Epidermal melanocyte (primary cell): ENCODE measurements around the gene ACE2.

Experiments
- DNase-seq: peaks from one replicate; pipeline ENCODE4 v3.0.0; 2011; ENCODE audit warnings: low spot score; ENCODE audit not compliant: insufficient read length

The ACE2 gene

DNA sequence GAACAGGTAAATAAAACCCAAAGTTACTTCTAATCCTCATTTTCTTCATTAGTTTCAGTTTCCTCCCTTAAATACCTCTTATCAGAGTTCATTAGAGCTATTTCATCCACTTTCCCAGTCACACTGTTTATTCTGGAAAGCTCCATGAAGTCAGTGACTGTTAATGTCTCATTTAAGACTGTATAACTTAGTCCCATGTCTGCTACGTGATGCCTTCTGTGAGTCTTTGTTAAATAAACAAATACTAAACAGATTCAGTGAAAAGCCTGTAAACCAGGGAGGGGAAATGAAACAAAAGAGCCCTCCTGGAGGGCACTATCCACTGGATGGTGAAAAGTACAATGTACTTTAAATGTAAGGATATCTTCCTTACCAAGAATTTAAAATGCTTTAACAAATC lies 24.7 kb downstream of the ACE2 start:
- no peak for DNase-seq

DNA sequence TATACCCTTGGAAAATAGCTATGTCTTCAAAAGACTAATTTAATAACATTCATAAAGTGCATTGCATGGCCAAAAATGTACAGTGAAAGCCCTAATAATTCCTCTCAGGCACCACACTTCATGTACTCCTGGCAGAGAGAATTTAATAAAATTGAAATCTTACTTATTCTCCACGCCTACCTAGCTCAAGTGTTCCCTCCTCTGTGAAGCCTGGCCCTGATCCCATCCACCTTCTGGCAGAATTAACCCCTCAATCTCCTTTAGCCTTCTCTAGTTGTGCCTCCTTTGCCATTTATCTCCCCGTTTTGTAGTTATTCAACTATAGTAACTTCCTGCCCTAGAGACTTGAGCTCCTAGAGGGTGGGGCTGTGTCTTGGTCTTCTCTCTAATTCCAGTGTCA lies 26.7 kb downstream of the ACE2 start:
- DNase-seq: no peak

DNA sequence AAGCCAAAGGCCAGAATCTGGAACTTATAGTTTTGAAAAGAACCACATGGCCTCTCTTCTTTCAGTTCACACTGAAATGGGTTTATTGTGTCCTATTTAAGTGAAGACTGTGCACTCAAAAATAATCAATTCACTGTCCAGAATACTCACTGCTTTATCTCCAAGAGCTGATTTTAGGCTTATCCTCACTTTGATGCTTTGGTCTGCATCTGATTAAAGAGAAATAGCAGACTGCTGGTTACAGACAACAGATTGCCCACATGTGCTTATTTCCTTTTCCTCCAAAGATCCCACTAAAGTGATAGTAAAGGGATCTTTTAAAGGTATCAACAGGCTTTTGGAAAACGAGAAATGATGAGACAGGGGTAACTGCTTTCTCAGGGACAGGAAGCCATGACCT lies 30.6 kb downstream of the ACE2 start:
- DNase-seq: no peak

DNA sequence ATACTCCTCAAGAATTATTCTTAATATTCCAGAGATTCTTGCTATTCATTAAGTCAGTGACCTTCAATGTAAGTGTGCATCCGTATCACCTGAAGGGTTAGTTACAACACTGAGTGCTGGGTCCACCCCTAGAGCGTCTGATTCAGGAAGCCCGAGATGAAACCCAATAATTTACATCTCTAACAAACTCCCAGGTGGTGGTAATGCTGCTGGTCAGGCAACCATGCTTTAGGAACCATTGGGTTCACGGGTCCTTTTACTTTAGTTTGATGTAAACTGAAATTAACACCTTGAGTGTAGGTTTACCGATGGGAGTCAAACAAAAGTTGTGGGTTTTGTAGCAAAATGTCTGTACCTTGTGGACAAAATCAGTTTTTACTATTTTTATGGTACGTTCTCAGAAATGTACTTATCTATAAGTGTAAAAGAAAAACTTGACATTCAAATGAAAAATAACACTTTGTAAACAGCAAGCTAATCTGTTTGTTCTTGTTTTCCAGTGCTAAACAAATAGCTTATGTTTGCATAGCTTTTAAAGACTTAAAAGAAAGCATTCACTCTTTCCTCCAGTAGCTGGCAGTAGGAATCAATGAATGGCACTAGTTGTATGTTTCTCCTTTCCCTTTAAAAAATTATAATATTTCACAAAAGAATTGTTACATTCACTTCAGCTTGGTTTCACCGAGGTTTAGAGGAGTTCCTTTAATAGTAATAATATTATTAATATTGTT lies 32.7 kb downstream of the ACE2 start:
- DNase-seq: no peak

DNA sequence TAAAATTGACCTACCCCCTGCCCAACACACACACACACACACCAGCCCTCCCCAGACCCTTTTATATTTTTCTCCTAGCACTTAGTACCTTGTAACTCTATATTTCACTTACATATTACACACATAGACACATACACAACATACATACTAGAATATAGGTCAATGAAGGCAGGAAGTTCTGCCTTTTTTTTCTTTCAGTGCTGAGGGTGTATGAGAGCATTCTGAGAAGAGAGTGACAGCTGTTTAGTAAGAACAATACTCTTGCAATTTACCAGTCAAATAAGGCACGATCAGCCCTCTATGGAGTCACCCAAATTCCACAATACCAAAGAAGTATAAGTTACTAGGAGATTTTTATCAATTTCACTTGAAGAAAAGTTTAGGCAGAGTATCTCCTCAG lies 33.5 kb downstream of the ACE2 start:
- DNase-seq: no peak

DNA sequence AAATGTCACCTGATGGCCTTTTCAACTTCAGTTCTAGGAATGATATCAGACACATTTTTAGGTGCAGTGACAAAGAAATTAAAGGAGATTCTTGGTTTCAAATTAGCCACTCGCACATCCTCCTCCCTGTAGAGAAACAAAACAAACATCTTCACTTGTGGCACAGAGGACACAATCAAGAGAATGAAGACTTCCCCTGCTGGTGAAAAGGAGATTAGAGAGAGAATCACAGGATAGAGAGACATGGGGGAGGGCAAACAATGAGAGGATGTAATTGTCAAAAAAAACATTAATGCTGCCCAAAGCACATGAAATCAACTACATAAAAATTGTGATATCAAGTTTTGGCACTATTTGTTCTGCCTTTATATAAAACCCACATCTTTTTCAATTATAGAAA lies 34.5 kb downstream of the ACE2 start:
- no peak for DNase-seq

DNA sequence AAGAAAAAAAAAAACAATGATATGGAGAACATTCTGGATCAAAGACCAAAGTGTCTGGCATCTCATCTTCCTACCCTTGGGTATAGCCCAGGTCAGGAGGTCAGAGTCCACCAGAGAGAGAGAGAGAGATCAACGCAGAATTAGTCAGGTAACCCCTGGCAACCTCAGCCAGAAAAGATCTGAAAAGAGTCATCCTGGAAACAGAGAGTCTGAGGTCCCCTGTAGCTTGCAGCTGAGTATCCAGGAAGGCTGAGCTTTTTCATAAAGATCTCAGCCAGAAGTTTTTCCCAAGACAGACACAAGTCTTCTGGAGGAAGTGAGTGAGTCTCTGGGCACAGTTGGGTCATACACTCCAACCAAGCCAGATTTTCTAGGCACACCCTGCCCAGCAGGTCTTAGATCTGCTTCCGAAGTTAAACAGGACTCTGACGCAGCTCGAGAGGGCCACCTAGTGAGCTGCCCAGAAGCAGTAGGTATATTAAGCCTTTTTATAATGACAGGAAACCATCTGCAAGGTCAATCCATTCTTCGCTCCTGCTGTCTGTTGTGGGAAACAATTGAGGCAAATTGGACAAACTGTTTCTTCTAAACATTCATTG lies 35.7 kb downstream of the ACE2 start:
- peak; percentile 19 for DNase-seq

DNA sequence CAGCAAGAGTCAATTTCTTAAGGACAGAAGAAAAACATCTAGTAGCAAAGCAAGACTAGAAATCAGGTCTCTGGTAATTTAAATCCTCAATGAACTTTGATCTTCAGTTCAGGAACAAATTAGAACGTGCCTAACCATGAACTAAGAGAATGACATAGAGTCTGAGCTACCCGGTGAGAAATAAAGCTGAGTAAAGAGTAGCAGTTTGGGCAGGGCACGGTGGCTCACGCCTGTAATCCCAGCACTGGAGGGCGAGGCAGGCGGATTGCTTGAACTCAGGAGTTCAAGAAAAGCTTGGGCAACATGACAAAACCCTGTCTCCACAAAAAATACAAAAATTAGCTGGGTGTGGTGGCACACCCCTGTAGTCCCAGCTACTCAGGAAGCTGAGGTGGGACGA lies 37.7 kb downstream of the ACE2 start:
- DNase-seq: no peak

DNA sequence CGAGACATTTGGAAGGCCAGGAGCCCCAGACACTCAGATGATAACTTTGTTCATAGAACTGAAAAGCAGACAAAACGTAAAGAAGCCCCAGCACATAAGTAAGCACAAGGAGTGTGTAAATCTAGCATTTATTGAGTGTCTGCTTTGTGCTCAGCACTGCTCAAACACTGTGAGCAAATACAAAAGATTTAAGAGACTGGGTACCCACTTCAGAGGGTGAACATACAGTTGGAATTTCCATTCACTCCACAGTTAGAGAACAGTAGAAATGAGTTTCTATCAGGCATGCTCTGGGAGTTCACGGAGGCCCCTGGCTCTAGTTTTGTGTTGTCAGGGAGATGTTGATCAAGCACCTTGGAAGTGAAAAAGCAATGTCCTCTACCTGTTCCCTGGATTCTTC lies 39.8 kb downstream of the ACE2 start:
- DNase-seq: no peak

DNA sequence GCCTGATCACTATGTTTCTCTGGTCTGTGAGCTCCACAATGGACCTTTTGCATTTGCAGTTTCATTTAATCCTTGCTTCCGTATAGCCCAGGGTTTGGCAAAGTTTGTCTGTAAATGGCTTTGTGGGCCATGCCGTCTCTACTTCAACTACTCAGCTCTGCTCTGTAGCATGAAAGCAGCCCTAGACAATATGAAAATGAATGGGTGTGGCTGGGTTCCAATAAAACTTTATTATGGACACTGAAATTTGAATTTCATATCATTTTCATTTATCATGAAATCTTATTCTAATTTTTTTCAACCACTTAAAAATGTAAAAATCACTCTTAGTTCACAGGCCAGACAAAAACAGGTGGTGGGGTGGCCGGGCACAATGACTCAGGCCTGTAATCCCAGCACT lies 41.5 kb downstream of the ACE2 start:
- no peak for DNase-seq

DNA sequence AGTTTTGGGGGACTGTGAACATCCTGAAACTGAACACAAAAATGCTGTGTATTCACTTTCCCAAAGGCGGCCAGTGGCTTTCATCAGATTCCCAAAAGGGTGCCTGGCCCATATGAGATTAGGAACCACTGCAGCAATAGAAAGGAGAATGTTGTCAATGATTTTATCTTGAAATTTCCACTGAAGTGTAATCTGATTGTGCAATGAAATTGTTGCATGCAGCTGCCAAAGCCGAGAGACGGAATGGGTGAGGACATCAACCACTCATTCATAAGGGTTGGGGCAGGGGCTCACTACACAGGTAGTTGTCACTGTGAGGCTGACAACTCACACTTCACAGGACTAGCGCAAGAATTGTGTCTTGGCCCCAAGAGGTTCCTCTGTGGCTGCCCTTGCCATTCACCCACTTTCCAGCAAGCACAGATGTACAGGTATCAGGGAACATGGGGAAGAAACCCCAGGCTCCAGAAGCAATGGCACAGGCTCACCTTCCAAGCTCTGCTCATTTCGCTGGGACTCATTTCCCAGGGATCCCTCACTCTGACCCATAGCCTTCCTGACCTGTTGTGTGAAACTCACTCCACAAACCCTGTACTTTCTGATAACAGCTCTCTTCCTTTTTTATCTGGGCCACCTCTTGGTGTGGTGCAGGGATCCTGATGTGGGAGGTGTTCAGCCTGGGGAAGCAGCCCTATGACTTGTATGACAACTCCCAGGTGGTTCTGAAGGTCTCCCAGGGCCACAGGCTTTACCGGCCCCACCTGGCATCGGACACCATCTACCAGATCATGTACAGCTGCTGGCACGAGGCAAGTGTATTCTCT lies 51.4 kb downstream of the ACE2 start:
- no peak for DNase-seq

DNA sequence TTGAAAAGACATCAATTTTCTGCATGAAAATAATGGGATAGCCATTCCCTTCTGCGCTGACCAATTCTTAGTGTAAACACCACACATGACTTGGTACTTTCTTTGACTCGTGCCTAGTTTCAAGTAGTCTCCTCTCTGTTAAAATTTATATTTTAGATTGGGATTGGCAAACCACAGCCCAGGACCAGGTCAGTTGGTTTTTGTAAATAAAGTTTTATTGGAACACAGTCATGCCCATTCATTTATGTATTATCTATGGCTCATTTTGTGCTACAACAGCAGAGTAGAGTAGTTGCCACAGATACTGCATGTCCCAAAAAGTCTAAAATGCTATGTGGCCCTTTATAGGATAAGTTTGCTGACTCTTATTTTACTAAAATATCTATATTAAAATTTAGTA lies 53.4 kb downstream of the ACE2 start:
- no peak for DNase-seq

DNA sequence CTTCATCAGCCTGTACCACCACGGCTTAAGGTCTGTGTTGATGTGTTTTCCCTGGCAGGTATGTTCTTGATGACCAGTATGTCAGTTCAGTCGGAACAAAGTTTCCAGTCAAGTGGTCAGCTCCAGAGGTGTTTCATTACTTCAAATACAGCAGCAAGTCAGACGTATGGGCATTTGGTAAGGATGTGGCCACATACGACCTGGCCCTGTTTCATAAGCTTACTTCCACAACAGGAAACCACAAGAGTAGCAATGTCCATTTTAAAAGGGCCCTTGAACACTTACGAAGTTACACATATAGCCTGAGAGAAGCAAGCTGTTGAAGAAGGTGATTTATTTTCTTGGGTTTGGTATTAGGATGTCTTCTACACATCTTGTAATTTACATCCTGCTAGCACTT lies 54.0 kb downstream of the ACE2 start:
- DNase-seq: no peak

DNA sequence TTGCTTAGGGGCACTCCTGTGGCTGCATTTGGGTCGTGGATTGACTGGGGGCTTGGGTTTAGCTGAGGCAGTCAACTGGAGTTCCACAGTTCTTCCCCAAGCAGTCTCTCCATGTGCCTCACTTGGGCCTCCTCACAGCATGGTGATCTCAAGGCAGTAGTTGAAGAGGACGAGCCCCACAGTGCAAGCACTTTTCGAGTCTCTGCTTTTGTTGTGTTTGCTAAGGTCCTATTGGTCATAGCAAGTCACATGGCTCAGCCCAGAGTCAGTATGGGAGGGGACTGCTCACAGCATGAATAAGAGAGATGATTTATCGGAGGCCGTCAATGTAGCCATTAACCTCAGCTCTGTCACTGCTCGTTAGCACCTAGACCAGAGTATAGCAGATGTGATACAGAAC lies 70.4 kb downstream of the ACE2 start:
- no peak for DNase-seq

DNA sequence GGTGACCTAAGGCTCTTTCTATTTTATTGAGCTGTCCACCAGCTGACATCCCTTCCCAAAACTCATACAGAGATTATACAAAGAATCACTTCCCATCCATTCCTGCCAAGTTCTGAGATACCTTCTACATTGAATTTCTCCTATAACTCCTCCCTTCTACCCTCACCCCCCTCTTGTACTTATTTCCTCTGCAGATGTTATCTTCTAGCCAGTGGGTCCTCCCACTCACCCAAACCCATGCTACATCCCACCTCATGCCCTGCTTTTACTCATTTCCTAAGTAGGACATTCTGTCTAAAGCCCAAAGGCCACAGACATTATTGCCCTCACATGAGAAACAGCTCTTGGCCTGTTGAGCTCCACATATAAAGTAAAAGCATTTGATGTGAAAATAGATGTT lies 71.6 kb downstream of the ACE2 start:
- DNase-seq: no peak

DNA sequence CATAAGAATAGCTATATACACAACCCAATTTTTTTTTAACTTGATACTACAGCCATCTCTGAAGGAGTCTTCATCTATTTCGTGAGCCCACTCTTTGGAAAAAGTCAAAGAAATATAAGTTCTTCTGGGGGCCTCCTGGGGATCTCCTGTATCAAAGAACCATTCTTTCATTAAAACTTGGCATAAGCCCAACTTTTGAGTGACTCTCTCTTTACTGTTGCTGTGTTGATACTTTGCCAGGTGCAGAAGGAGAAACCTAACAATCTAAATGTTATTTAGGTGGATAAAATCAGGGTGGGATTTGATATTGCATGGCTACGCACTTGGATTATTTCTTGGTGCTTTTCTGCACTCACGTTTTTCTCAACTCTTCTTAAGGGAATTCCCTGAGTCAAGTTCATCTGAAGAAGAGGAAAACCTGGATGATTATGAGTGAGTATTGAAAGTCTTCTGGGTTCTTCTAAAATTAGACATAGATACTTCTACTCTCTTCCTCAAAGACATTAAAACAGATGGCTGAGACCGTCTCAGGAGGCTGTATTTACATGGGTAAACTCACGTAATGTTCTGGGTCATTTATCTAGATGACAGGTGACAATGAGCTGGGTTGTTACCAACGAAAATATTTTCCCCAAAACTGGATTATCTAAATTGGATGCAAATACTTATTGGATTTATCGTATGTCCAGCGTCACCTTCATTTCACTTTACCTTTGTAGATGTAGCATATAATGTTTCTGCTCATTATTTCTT lies 74.9 kb downstream of the ACE2 start:
- DNase-seq: no peak

DNA sequence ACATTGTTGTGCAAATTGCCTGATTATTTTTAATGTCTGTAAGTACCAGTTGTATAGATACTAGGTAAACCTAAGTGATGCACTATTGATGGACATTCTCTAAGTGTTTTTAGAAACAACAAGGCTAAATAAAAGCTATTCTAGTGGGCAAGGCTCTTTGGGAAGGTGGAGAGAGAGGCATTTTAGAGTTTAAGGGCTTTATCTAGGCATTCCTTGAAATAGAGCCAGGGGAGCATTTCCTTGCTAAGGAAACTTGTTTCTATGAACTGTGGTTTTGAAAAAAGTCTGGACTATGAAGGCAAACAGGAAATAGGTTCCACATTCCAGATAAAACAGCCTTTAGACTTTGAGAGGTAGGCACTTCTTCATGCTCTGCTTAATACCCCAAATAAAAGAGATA lies 76.3 kb downstream of the ACE2 start:
- no peak for DNase-seq

DNA sequence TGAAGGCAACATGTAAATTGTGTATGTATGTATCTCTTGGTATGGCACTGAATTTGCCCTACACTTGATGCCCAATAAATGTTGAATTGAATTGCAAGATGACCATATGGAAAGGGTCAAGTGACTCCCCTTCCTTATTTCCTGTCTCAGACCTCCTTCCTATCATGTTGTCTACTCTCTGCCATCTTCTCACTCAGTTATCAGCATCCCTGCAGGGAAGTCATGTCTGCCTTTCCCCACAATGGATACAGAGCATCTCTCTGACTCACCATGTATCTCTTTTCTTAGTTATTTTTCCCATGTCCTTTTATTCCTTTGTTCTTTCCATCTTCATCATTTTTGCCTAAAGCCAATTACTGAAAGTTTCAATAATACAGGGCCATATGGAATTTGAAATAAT lies 77.7 kb downstream of the ACE2 start:
- DNase-seq: no peak

DNA sequence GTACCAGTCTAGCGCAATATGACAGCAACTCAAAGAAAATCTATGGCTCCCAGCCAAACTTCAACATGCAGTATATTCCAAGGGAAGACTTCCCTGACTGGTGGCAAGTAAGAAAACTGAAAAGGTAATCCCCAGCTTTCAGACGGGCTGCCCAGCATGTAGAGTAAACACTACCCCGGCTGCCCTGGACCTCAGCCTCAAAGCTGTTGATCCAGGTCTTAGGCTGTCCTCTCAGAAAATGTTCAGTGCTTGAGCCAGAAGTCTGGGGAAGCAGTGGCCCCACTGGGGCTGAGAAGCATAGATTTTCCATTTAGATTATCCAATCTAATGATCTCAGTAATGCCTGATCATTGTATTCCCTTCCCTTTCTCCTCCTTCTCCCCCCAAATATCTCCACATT lies 78.3 kb downstream of the ACE2 start:
- no peak for DNase-seq

DNA sequence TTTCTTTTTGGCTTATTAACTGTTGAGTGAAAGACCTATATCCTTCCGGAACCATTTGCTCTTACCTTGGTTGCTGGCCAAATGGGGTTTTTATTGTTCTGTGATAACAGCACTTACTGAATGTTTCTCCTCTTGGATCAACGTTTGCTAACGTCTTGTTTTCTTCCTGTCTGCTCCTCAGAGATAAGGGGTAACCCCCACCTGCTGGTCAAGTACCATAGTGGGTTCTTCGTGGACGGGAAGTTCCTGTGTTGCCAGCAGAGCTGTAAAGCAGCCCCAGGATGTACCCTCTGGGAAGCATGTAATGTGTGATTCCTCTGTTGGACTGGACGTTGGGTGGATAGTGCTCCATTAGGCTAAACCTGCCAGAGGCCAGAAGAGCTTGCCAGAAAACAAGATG lies 84.8 kb downstream of the ACE2 start:
- no peak for DNase-seq

DNA sequence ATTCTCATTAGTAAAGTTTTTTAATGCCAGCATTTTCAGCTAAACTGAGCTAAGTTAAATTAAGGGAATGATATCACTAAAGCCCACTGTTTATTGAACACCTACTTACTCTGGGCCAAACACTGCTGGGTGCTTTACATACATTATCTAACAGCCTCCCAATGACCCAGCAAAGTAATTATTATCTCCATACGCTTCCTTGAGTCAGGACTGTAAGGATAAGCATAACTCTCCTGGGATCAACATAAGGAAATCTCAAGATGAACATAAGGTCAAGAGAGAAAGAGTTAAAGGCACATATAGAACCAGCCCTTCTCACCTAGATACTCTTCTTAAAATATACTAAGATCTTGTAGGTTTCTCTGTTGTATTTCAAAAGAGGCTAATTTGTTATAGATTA lies 86.5 kb downstream of the ACE2 start:
- no peak for DNase-seq

DNA sequence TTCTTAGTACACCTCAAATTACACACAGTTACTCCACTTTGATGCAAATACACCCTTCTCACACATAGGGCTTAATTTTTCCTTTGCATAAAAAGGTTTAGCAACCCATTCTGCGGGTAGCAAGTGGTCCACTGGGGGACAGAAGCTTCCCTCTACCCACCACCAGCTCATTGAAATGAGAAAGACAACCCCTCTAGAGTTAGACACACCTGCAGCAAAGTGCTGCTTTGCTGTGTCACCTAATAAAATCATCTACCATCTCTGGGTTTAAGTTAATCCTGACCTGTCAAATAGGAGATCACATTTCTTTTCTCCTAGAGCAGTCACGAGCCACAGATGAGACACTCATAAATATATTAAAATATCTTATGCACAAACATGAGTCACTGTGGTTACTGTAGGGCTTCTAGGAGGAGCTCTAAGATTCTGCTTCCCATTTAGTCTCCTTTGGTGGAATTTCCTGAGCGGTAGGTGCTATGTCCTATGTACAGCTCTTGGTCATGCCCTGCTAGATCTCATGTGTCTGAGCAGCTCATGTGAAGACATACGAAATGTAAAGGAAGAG lies 88.3 kb downstream of the ACE2 start:
- DNase-seq: no peak
